GM13977 (cell line): ENCODE results near the gene RANBP1.

Experiments used
- DNase-seq: peaks from one replicate; pipeline ENCODE4 v3.0.0; 2012; ENCODE audit warnings: low spot score
- in situ Hi-C: fragments of 300-500 bp; cut with MboI; formaldehyde crosslinking; loops from one replicate; pipeline ENCODE4 v1.12.0; 2022; ENCODE audit warnings: low sequenced_read_pairs, low pct_unique_long_range_greater_than_20kb, mixed read lengths, inconsistent platforms; ENCODE audit not compliant: unreplicated experiment
- TF ChIP-seq, protein P1 (sequence below): IDR thresholded peaks from 2 replicates; pipeline ENCODE4 v1.5.1; 2012; ENCODE audit warnings: mild to moderate bottlenecking, control low read depth; ENCODE audit not compliant: insufficient read depth; ENCODE audit errors: extremely low read depth, missing control alignments

RANBP1 gene

GRCh38 chr22:20118300-20119020 lies 2.6 kb downstream of the RANBP1 start:
- no peak for DNase-seq
- in situ Hi-C loops: no loop called here
- TF ChIP-seq, protein P1, sequence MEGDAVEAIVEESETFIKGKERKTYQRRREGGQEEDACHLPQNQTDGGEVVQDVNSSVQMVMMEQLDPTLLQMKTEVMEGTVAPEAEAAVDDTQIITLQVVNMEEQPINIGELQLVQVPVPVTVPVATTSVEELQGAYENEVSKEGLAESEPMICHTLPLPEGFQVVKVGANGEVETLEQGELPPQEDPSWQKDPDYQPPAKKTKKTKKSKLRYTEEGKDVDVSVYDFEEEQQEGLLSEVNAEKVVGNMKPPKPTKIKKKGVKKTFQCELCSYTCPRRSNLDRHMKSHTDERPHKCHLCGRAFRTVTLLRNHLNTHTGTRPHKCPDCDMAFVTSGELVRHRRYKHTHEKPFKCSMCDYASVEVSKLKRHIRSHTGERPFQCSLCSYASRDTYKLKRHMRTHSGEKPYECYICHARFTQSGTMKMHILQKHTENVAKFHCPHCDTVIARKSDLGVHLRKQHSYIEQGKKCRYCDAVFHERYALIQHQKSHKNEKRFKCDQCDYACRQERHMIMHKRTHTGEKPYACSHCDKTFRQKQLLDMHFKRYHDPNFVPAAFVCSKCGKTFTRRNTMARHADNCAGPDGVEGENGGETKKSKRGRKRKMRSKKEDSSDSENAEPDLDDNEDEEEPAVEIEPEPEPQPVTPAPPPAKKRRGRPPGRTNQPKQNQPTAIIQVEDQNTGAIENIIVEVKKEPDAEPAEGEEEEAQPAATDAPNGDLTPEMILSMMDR: no peak

DNA sequence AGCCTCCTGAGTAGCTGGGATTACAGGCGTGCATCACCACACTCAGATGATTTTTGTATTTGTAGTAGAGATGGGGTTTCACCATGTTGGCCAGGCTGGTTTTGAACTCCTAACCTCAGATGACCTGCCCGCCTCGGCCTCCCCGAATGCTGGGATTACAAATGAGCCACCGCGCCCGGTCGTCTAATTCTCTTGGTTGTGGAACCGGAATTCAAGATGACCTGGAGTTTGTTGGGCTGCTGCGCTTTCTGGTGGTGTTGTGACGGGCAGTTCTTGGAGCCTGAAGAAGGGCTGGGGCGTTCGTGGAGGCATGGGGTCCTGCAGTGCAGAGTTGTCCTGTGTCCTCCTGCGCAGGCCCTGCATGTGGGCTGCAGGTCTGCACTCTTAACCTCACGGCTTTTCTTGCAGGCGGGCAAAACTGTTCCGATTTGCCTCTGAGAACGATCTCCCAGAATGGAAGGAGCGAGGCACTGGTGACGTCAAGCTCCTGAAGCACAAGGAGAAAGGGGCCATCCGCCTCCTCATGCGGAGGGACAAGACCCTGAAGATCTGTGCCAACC lies 6.0 kb downstream of the RANBP1 start:
- in situ Hi-C loops: no loop called here
- no peak for DNase-seq
- TF ChIP-seq, protein P1: no peak

DNA sequence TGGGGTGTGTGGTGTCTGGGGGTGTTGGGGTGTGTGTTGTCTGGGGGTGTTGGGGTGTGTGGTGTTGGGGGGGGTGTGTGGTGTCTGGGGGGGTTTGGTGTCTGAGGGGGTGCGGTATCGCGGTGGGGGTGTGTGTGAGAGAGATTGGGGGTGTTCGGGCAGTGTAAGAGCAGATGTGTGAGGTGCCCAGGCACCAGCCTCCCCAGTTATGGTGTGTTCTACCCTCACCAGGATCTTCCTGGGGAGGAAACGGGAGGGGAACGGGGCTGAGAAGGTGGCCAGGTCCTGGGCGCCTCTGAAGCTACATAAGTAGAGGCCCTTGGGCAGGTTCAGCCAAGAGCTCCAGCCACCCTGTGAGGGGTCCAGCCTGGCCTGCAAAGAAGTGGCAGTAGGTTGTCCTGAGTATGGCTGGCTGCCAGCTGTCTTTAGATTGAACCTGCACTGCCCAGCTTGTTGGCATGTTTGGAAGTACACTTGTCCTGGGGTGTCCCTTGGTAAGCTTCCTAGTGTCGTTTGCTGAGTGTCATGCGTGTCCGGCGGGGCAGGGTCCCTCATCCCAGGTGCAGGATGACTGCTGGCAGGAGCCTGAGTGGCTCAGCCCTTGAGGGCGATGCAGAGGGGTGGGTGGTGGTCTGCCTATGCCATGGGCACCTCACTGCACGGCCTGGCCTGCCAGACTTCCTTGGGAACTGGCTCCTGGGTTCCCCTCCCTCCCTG lies 7.6 kb downstream of the RANBP1 start:
- in situ Hi-C loops: no loop called here
- TF ChIP-seq, protein P1: no peak
- DNase-seq: no peak

DNA sequence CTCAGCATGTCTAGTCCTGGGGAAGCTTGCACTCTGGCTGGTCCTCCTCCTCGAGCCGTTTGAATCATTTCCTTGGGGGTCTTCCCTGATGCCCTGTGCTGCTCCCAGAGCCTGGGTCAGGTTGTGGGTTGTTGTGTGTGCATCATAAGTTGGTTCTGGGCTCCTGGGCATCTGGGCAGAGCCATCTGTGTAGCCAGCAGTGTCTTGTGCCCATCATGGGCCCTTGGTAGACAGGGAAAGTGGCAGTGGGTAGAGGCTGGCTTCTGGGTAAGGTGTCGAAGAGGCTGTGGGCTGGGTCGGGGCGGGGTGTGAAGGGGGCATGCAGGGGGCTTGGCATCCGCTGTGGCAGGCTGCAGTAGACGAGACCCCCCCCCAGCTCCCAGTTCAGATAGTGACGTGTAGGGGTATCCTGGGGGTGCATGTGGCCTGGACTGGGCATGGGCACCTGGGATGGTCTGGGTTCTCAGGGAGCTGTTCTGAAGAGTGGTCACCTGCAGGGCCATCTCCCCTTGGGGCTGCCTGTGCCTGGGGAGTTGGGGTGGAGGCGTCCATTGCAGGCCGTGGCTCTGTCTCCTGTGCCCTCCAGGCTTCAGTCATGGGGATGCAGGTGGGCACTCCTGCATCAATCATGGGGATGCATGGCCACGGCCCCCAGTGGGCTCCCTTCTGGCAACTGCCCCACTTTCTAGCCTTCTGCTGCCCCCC lies 8.3 kb downstream of the RANBP1 start:
- TF ChIP-seq, protein P1: no peak
- DNase-seq: no peak
- in situ Hi-C loops: no loop called here

DNA sequence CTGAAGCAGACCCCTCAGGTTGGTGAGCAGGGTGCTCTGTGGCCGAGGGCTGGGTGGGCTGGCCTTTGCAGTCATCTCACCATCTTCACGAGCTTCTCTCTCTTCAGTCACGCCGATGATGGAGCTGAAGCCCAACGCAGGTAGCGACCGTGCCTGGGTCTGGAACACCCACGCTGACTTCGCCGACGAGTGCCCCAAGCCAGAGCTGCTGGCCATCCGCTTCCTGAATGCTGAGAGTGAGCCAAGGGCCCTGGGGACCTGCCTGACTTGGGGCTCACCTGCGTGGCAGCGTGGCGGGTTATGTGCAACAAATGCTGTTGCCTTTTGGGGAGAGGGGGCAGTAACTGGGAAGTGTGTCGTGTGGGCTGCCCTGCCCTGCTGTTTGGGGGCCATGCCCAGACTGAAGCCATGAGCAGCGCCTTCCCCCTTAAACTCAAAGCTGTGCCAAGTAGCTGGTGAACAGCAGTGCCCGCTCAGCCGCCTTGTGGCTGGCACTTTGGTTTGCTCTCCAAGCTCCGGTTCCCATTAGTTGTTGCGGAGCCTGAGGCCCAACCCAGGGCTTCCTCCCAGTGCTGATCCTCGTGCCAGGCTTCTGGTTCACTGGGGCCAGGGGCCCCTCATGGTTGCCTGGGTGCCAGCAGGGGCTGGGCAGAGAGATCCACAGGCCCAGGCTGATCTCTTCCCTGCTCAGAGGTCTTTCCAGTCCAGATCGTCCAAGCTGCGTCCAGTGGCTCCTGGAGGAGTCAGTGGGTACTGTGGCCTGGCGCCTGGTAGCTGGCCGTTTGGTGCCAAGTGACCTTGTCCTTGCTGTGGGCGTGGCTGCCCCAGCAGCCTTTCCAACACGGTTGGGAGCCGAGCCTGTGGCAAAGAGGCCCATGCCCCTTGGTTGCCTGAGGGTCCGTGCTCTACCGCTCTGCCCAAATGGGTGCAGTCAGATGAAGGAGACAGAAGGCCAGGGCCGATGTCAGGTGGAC lies 9.6 kb downstream of the RANBP1 start:
- DNase-seq: no peak
- TF ChIP-seq, protein P1: no peak
- in situ Hi-C loops: no loop called here
